ENCODE results near the gene CENPF.
"Not testable (repeated sequence)": the region's sequence is repeated elsewhere in the genome, so short reads cannot be mapped to it uniquely, and the experiment has no call there.

Gene CENPF, protein sequence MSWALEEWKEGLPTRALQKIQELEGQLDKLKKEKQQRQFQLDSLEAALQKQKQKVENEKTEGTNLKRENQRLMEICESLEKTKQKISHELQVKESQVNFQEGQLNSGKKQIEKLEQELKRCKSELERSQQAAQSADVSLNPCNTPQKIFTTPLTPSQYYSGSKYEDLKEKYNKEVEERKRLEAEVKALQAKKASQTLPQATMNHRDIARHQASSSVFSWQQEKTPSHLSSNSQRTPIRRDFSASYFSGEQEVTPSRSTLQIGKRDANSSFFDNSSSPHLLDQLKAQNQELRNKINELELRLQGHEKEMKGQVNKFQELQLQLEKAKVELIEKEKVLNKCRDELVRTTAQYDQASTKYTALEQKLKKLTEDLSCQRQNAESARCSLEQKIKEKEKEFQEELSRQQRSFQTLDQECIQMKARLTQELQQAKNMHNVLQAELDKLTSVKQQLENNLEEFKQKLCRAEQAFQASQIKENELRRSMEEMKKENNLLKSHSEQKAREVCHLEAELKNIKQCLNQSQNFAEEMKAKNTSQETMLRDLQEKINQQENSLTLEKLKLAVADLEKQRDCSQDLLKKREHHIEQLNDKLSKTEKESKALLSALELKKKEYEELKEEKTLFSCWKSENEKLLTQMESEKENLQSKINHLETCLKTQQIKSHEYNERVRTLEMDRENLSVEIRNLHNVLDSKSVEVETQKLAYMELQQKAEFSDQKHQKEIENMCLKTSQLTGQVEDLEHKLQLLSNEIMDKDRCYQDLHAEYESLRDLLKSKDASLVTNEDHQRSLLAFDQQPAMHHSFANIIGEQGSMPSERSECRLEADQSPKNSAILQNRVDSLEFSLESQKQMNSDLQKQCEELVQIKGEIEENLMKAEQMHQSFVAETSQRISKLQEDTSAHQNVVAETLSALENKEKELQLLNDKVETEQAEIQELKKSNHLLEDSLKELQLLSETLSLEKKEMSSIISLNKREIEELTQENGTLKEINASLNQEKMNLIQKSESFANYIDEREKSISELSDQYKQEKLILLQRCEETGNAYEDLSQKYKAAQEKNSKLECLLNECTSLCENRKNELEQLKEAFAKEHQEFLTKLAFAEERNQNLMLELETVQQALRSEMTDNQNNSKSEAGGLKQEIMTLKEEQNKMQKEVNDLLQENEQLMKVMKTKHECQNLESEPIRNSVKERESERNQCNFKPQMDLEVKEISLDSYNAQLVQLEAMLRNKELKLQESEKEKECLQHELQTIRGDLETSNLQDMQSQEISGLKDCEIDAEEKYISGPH (N-terminal part only)

DNA sequence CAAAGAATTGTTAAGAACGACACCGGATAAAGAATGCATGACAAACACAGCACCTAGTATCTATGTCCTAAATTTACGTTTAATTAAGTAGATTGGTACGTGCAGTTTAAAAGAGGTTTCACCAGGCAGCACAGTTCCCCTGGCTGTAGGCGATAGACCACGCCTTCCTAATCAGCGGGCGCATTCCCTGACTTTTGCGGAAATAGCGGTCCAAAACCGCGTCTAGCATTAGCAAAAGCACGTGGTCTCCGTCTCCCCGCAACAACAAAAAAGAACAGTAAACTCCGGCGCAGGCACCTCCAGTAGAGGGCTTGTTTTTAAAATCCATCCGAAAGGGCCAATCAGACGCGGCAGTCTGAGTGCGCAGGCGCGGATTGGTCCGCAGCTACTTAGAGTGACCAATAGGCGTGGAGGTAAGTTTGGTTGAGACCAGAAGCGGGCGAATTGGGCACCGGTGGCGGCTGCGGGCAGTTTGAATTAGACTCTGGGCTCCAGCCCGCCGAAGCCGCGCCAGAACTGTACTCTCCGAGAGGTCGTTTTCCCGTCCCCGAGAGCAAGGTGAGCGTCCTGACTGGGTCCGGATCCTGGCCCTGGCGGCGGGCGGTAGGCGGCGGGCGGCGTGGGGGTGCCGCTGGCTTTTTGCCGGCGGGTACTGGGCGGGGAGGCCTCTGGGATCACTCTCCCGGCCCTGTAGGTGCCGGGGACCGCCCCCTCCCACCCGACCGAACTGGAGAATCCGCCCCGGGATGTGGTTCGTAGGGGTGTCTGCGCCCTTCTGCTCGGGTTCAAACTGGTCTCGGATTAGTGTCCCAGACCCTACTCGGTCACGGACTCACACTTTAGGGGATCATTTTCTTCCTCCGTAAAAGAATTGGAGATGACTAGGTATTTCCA is at the start of gene CENPF:
Gene CENPF (plus strand): TSS at position 432 of the 894 bp plus-strand sequence. CDS start 10,560 bp downstream, outside the sequence.
- DNase-seq: peak; percentile 88

DNA sequence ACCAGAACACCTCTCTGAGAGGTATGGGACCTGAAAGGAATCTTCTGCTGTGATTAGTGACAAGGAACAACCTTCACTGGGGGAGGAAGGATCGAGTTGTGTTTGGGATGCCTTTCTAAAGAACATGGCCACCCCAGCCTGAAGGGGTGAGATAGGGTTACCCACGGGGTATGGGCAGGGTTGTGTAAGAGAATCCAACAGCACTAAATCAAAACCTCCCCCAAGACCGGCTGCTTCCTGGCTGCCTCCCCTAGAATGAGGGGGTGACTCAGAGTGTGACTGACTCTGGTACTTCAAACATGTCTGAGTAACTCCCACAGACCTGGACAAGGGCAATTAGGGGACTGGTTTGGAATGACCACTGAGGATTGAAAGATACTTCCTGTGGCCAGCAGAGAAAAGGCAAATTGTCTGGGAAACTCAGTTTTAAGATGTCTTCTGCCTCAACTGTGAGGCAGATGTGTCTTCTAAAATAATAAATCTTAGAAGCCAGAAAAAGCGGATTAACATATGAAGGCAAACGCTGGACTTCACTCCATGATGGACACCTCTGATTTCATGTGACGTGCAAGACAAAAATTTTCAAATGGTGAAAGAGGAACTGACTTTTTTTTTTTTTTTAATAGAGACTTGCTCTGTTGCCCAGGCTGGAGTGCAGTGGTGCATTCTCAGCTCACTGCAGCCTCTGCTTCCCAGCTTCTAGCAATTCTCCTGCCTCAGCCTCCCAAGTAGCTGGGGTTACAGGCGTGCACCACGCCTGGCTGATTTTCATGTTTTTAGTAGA is 44.9 kb upstream of the CENPF start:
- DNase-seq: no peak

DNA sequence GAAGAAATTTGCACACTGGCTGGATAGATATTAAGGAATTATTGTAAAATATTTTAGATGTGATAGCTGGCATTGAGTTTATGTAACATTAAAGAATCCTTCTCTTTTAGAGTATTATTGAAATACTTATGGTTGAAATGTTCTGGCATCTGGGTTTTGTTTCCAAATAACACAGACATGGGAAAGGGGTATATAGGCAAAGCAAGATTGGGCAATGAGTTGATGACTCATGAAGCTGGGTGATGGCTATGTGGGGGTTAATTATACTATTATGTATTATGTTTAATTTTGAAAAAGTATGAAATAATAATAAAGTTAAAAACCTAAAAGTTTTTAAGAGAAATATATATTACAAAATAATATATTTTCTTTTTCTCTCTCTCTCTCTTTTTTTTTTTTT is 39.1 kb upstream of the CENPF start:
- no peak for DNase-seq

DNA sequence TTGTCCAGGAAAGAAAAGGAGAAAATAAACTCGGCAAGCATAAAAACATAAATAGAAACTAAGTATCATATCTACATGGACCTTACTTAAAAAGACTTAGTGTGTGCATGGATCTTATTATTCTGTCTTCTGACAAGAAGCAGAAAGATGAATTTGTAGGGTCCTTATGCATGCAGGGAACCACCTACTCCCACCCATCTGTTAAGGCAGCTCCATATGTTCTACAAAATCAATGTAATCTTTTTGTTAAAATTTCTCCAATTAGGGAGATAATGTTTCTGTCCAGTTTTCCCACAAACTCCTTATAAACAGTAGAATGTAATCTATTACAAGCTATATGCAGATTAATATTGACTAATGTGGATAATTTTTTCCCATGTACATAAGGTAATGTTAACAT is 37.7 kb upstream of the CENPF start:
- DNase-seq: no peak

DNA sequence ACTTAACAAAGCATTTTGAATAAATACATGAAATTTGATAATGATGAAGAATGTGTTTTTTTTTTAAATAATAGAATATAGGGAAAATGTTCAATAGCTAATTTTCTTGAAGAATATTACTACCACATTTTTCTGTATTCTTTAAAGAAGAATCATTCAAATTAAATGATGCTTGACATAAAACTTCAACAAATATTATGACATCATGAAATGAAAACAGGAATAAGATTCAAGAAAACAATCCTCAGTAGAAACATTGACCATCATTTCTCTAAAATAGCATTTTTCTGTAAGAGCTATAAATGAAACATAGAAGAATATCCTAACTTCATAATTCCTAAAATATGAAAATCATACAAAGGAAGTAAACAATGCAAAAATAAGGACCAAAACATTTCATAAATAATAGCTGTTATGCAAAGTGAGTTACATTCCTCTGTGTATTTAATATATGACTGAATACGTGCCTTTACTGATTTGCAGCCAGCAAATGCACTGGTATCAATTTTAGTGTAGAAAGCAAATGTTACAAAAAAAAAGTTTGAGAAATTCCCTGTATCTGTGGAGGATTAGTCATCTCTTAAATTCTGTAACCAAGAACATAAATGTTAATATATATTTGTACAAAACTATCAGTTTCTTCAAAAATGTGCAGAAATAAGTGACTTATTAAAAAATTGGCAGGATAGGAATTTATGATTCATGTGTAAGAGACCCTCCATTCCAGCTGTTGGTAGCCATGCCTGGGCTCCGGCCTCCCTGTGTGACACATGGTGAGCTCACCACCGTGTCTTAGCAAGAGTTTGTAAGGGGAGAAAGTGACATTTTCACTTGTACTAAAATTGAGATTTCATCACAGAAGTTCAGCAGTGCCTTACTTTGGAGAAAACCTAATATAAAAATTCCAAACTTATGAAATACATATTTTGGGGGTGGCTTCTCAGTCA is 36.6 kb upstream of the CENPF start:
- DNase-seq: no peak

DNA sequence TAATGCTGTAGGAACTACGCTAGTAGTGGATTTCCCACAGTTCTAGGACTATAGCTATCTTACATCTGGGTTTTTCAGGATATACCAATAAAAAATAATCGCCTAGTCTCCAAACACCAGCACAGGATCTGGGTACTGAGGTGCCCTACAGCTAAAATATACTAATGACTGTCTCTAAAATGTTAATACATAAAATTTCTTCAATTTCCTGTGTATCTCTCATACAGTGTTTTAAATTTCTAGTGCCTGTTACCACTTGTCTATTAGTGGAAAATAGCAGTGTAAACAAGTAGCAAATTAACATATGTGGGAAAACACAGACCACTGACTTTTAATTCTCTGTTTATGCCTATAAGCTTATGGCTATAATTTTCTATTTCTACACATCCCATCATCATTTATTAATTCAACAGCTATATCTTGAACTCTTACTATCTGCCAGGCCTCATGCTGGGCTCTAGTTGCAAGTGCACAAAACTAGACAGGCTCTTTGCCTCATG is 35.5 kb upstream of the CENPF start:
- no peak for DNase-seq

DNA sequence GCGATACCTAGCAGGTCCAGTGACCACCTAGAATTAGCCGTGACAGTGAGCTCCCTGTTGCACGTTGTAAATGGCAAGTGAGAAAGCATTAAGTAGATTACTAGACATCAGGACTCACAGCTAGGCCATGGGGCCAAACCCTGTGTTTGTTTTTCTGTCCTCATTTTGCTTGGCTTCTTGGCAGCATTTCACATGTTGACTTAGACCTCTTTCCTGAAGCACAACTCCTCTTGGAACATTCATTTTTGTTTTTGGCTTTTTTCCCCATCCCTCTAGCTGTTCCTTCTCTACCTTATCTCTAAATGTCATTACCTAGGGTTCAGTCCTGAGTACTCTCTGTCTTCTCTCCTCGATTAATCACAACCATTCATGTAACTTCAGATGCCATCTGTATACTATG is 34.7 kb upstream of the CENPF start:
- no peak for DNase-seq

DNA sequence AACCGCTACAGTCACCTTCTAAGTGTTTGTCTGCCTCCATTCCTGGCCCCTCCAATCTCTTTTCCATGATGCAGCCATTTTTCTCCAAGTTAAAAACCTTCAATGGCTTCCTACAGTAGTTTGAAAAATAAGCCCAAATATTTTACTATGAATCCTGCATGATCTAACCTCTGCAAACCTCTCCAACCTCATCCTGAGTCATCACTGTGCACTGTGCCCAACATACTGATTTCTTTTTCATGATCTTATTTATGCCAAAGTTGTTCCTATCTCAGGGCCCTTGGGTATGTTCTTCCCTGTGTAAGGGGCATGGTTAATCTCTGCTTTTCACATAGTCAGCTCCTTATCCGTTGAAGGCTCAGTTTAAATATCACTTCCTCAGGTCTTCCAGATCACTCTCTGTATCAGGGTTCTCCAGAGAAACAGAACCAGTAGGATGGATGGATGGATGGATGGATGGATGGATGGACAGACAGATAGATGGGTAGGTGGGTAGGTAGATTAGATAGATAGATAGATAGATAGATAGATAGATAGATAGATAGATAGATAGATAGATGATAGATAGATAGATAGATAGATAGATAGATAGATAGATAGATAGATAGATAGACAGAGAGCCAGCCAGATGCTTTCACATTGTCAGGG is 33.5 kb upstream of the CENPF start:
- DNase-seq: no peak

DNA sequence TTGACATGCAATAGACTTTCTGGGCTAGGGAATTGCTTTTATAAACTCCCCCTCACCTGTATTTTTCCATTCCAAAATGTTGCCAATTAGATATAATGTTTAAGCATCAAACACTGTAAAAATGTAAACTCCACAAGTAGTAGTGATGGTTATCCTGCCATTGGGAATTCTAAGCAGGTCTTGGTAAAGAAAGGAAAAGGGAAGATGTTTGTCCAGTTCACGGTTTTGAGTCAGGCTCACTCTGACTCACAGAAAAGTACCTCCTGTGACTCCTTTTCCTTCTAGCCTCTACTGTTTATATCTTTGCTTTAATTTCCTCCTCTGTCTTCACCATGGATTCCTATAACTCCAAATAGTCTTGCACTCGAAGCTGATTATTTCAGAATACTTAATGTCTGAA is 32.6 kb upstream of the CENPF start:
- no peak for DNase-seq

DNA sequence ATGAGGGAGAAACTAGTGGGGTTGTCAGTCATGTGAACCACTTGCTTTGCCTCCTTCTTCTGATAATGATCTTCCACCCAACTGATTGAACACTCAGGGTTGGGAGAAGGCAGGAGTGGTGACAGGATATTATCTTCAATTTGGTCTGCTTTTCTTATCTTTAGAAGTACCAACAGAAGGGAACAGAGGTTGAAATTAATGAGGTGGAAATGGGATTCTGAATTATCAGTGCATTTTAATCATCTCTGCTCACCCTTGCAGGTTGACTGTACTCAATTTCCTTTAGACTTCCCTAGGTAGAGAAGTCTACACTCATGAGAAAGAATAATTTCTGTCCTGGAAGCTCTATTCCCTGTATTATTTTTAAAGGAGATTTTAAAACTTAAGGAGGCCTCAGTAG is 31.7 kb upstream of the CENPF start:
- no peak for DNase-seq

DNA sequence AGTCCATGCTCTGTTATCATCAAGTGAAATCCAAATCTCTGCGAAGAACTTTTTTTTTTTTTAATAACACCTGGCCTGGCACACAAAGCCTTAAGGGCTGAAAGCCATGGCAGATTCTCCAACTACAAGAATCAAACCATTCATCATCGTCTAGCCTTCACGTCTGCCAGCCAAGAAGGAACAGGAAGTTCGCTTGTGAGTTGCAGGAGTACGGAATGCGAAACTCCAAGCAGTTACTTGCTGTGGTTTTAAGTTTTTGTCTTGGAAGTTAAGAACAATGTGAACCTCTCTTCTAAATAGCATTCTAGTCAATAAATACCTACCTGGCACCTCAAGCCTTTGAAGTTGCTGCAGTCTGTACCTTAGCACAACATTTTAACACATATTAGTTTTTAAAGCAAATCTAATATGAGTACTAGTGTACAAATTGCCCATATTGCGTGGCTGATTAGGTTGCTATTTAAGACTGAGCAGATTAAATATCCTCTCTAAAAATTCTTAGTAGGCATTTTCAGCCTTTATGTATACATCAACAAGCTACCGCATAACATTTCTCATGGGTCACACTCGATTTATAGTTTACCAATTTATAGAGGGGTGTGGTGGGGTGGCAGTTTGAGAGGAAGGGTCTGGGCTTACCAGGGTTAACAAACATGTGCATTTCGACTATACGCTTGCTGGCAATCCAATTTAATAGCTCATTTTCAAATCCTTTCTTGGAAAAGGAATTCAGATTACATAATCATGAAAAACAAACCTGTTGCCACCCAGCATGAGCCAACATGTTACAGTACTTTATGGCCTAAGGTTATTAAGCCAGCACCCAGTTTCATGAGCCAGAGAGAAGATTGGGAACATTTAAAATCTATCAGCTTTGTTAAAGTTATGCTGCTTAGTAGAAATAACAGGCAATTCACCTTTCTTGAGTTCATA is 29.3 kb upstream of the CENPF start:
- DNase-seq: no peak

DNA sequence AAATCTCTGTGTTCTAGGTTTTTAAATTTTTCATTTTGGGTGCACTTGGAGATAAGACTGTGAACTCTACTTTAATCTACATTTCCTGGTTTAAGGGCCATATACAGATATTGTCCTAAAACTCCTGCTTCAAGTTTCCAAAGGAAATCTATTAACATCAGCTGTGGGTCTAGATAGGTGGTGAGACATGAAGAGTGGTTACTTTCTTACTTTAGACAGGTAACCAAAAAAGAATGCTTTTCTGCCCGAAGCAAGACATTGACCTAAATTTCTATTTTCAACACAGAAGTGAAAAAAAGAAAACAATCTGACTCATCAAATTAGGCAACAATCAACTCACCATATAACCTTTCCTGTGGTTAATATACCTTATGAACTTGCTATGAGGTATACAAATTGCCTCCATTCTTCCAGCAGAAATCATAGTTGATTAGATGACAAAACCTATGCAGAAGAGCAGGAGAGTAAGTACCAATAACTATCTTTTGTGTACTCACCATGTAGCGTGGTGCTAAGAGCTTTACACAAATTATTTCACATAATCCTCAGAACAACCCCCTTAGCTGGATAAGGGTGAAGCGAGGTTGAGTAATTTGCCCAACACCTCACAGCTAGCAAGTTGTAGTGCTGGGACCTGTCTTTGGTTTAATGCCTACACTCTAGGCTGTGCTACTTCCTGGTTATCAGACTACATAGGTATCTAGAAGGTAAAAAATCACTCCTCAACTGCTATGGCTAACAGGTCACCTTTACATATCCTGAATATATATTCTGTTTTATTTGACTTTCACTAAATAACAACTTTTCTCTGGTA is 28.2 kb upstream of the CENPF start:
- no peak for DNase-seq

DNA sequence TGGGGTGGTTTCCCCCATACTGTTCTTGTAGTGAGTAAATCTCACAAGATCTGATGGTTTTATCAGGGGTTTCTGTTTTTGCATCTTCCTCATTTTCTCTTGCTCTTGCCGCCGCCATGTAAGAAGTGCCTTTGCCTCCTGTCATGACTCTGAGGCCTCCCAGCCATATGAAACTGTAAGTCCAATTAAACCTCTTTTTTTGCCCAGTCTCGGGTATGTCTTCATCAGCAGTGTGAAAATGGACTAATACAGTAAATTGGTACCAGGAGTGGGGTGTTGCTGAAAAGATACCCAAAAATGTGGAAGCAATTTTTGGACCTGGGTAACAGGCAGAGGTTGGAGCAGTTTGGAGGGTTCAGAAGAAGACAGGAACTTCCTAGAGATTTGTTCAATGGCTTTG is 26.9 kb upstream of the CENPF start:
- DNase-seq: not testable (repeated sequence)

DNA sequence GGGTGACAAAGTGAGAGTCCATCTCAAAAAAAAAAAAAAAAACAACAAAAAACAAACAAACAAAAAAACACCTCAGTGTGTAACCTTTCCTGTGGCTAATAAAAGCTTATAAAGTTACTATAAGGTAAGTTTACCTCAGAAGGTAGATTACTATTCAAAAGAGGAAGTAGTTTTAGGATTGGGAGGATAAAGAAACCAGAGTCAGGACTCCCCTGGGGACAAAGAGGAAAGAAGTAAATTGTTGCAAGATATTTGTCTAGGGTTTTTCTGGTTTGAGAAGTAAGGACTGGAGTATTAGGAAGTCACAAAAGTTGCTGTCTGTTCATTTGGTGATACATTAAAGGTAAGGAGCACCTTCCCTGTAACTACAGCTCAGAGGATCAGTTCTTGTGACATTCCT is 23.8 kb upstream of the CENPF start:
- DNase-seq: no peak

DNA sequence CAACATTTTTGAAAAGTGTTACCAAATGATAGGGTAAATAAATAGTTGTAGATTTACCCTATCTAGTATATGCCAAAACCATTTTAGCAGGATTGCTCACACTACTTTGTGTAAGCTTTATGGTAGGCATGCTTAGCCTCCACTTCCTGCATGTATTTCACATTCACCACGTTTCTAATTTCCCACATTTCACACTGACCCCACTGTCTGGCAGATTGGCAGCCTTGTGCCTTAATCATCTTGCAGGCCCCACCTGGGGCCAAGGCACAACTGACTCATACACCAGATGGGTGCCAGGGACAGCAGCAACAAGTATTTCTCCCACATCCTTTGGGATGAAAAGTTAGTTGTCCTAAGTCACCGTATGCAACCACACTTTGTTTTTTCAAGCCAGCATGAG is 21.2 kb upstream of the CENPF start:
- DNase-seq: no peak

DNA sequence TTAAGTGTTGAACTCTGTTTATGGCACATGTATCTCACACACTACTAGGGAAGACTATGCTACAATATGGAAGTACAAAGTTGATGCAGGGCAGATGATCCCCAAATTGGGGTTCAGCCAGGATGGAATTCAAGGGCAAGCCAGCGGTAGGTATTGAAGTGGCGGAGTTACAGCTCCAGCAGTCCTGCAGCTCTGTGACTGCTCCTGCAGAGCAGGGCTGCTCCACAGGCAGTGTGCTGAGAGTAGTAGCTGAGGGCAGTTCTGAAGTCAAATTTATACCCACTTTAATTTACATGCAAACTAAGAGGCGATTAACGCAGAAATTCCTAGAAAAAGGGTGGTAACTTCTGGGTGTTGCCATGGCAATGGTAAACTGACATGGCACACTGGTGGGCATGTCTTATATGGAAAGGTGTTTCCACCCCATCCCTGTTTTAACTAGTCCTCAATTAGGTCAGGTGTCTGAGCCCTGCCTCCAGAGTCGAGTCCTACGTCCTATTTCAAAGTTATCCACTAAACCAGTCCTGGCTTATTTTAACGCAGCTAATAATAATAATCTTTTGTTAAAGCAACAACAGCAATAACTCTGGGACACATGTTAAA is 20.6 kb upstream of the CENPF start:
- DNase-seq: no peak

DNA sequence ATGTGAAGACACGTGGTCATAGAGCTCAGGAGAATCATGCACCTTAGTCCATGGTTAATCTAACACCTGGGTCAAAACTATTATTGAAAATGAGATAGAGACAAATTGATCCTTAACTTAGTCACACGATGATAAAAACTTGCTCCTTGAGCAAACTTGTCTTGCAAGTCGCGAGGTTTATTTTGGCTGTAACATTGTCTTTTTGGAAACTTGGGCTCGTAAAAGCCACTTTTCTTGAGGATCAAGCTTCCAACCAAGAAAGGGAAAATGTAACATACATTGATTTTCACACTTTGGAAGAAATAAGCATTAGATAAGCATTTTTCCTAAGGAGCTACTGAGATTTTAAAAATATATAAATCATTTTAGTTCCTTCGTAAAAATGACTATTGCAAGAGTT is 19.9 kb upstream of the CENPF start:
- no peak for DNase-seq
